HepG2 (cell line): ENCODE measurements around the gene LRRC4C. TPM values are rescaled to one million over a fixed set of nuclear protein-coding genes. Genes with fewer than 3 reads are reported as not detected.

Experiments used
- ATAC-seq: fragments of 200-7000 bp; cut with Tn5 transposase; 3 replicates; pipeline ENCODE4 v1.9.1; 2020; ENCODE audit warnings: mild to moderate bottlenecking, moderate library complexity
- BruUV-seq: library from RNA; stranded (reverse); fragments of 400-500 nt; replicated peaks from 2 replicates; lab custom pipeline; 2021; lab: Mats Ljungman, UMichigan
- CTCF ChIA-PET: fragments of 300-600 bp; formaldehyde crosslinking; extraction: SDS; loops from one replicate; lab custom pipeline; 2021; ENCODE audit warnings: low total read pairs, inconsistent platforms, low intra/inter-chr PET ratio; lab: Yijun Ruan, JAX
- POLR2A ChIA-PET: fragments of 350-600 bp; sonication (Branson Sonifier 250); formaldehyde crosslinking; loops from one replicate; lab custom pipeline; 2020; ENCODE audit warnings: antibody characterized with exemption, inconsistent platforms; lab: Yijun Ruan, JAX
- DNase-seq: peaks from one replicate; pipeline ENCODE4 v3.0.0-alpha.2; 2015; ENCODE audit warnings: low spot score
- FAIRE-seq: peaks from 3 replicates; lab custom pipeline; 2011; peaks lifted over from hg19 to GRCh38; lab: Jason Lieb, UNC
- H2AFZ ChIP-seq: one replicate; pipeline ENCODE4 v1.6.1; 2011; ENCODE audit warnings: low read length, inconsistent platforms
- H3K27ac ChIP-seq: fragments of 300-600 bp; 3 replicates; pipeline ENCODE4 v1.8.0; 2011; ENCODE audit warnings: mixed run types, mild to moderate bottlenecking, mixed read lengths, low read length, inconsistent platforms; ENCODE audit not compliant: insufficient read depth; ENCODE audit errors: extremely low read length
- H3K27me3 ChIP-seq, 2 experiments: fragments of 200-600 bp in 1 of 2; 2 replicates in 1 of 2; 3 replicates in 1 of 2; pipeline versions ENCODE4 v1.6.0 to v1.8.0; 2011; ENCODE audit warnings: low read length in 2 of 2, mild to moderate bottlenecking in 2 of 2, moderate library complexity in 2 of 2, inconsistent platforms in 1 of 2; ENCODE audit not compliant: insufficient read depth in 2 of 2, control insufficient read depth in 1 of 2
- H3K36me3 ChIP-seq, 2 experiments: fragments of 200-600 bp in 1 of 2; replicated peaks in 1 of 2; 2 replicates in 1 of 2; 3 replicates in 1 of 2; pipeline versions ENCODE4 v1.5.1 to v1.8.0; 2011; ENCODE audit warnings: low read length in 2 of 2, inconsistent platforms in 1 of 2; ENCODE audit not compliant: insufficient read depth in 2 of 2, control insufficient read depth in 1 of 2
- H3K4me1 ChIP-seq: 2 replicates; pipeline ENCODE4 v1.5.1; 2012; ENCODE audit warnings: low read length, inconsistent platforms; ENCODE audit not compliant: insufficient read depth
- H3K4me2 ChIP-seq: 2 replicates; pipeline ENCODE4 v1.6.0; 2011; ENCODE audit warnings: low read depth, low read length, inconsistent platforms
- H3K4me3 ChIP-seq, 3 experiments: fragments of 200-600 bp in 1 of 3; sonication (generic), shearing (Covaris generic) in 1 of 3; replicated peaks in 1 of 3; 2 replicates each; pipeline ENCODE4 v1.5.1; 2011 to 2016; ENCODE audit warnings: low read length in 3 of 3, inconsistent platforms in 2 of 3, low read depth in 2 of 3, mild to moderate bottlenecking in 2 of 3, control low read depth in 1 of 3, mixed read lengths in 1 of 3; ENCODE audit not compliant: insufficient read depth in 1 of 3
- H3K79me2 ChIP-seq: one replicate; pipeline ENCODE4 v1.6.1; 2011; ENCODE audit warnings: low read length, inconsistent platforms; ENCODE audit not compliant: insufficient read depth
- H3K9ac ChIP-seq: 2 replicates; pipeline ENCODE4 v1.6.0; 2011; ENCODE audit warnings: mild to moderate bottlenecking, low read depth, low read length, inconsistent platforms; ENCODE audit not compliant: insufficient read depth
- H3K9me3 ChIP-seq: 2 replicates; pipeline ENCODE4 v1.5.1; 2012; ENCODE audit warnings: mild to moderate bottlenecking, low read length
- H4K20me1 ChIP-seq: 2 replicates; pipeline ENCODE4 v1.6.0; 2011; ENCODE audit warnings: inconsistent platforms, mild to moderate bottlenecking, low read length, moderate library complexity; ENCODE audit not compliant: insufficient read depth
- GLI4 ChIP-seq: sonication (generic); formaldehyde crosslinking; IDR thresholded peaks from 2 replicates; pipeline ENCODE4 v1.5.1; 2020; ENCODE audit warnings: missing genetic modification reagents, mild to moderate bottlenecking, moderate library complexity, borderline replicate concordance
- PHB2 ChIP-seq: fragments of 450-650 bp; IDR thresholded peaks from 2 replicates; pipeline ENCODE4 v1.6.1; 2018; ENCODE audit not compliant: partially characterized antibody
- REXO4 ChIP-seq: sonication (generic); formaldehyde crosslinking; IDR thresholded peaks from 2 replicates; pipeline ENCODE4 v1.8.0; 2022; ENCODE audit warnings: missing genetic modification reagents, mild to moderate bottlenecking, borderline replicate concordance
- RORA ChIP-seq: sonication (generic); formaldehyde crosslinking; IDR thresholded peaks from 2 replicates; pipeline ENCODE4 v1.5.0; 2020; ENCODE audit warnings: mild to moderate bottlenecking, missing genetic modification reagents, moderate library complexity
- SRF ChIP-seq: IDR thresholded peaks from 2 replicates; pipeline ENCODE4 v1.6.1; 2011; ENCODE audit warnings: mild to moderate bottlenecking, low read depth, low read length, moderate library complexity
- TAF1 ChIP-seq: sonication (generic); formaldehyde crosslinking; IDR thresholded peaks from 2 replicates; pipeline ENCODE4 v1.4.0; 2020; ENCODE audit warnings: missing genetic modification reagents
- U2AF1 ChIP-seq: fragments of 200-400 bp; formaldehyde crosslinking; optimal IDR thresholded peaks from 2 replicates; pipeline ENCODE3; 2017; ENCODE audit warnings: mild to moderate bottlenecking, low read depth, low read length
- ZNF230 ChIP-seq: sonication (generic); formaldehyde crosslinking; IDR thresholded peaks from 2 replicates; pipeline ENCODE4 v1.4.0; 2020; ENCODE audit warnings: mild to moderate bottlenecking, missing genetic modification reagents
- ZNF24 ChIP-seq: fragments of 450-650 bp; IDR thresholded peaks from 2 replicates; pipeline ENCODE4 v1.6.1; 2017; ENCODE audit warnings: antibody characterized with exemption, mild to moderate bottlenecking
- ZNF335 ChIP-seq: sonication (generic); formaldehyde crosslinking; IDR thresholded peaks from 2 replicates; pipeline ENCODE4 v1.4.0; 2020; ENCODE audit warnings: missing genetic modification reagents
- ZNF350 ChIP-seq: sonication (generic); formaldehyde crosslinking; IDR thresholded peaks from 2 replicates; pipeline ENCODE4 v1.4.0; 2020; ENCODE audit warnings: mild to moderate bottlenecking, low read depth, missing genetic modification reagents, borderline replicate concordance
- ZNF552 ChIP-seq: sonication (generic); formaldehyde crosslinking; IDR thresholded peaks from 2 replicates; pipeline ENCODE4 v1.9.0; 2022; ENCODE audit warnings: missing genetic modification reagents, mild to moderate bottlenecking, borderline replicate concordance
- ZNF747 ChIP-seq: sonication (generic); formaldehyde crosslinking; IDR thresholded peaks from 2 replicates; pipeline ENCODE4 v1.8.1; 2023; ENCODE audit warnings: missing genetic modification reagents, mild to moderate bottlenecking, borderline replicate concordance
- WGBS: methylation state at CpG from one replicate; pipeline ENCODE4 v1.1.6; 2017; ENCODE audit warnings: low lambda C conversion rate; 5-methylcytosine and 5-hydroxymethylcytosine counted together
- in situ Hi-C: cut with HindIII; loops from 2 replicates; pipeline ENCODE4 v1.10.0; 2017; ENCODE audit warnings: low pct_unique_long_range_greater_than_20kb; ENCODE audit not compliant: extremely low pct_ligation_motif_present
- intact Hi-C: fragments of 100-400 bp; cut with micrococcal nuclease; formaldehyde crosslinking; loops from one replicate; pipeline ENCODE4 v1.10.0; 2022; ENCODE audit not compliant: unreplicated experiment
- polyA plus RNA-seq, 8 experiments: library from polyadenylated mRNA; depleted of rRNA in 3 of 8; stranded (reverse) in 7 of 8; unstranded in 1 of 8; fragments of >200 nt; fragmentation: Illumina TruSeq in 4 of 8; extraction: Trizol in 4 of 8; gene quantifications; 2 replicates each; pipeline versions ENCODE4 v1.2.1 to v1.2.3, GENCODE V29; 2011 to 2016; ENCODE audit warnings: low read depth in 4 of 8, missing spikeins in 1 of 8, mixed read lengths in 1 of 8; ENCODE audit not compliant: insufficient read depth in 1 of 8
- total RNA-seq, 5 experiments: library from RNA; depleted of rRNA; stranded (reverse); fragments of >200 nt; fragmentation: Illumina TruSeq; extraction: Trizol; gene quantifications; 2 replicates each; pipeline ENCODE4 v1.2.3, GENCODE V29; 2016; ENCODE audit warnings: low read depth in 1 of 5
- TF ChIP-seq, protein P1 (sequence below): sonication (generic); formaldehyde crosslinking; IDR thresholded peaks from 2 replicates; pipeline ENCODE4 v1.5.0; 2020; ENCODE audit warnings: missing genetic modification reagents
- TF ChIP-seq, protein P2 (sequence below): sonication (generic); formaldehyde crosslinking; IDR thresholded peaks from 2 replicates; pipeline ENCODE4 v1.5.0; 2020; ENCODE audit warnings: missing genetic modification reagents
- TF ChIP-seq, protein P3 (sequence below): sonication (generic); formaldehyde crosslinking; conservative IDR thresholded peaks from 2 replicates; pipeline ENCODE4 v1.4.0; 2020; ENCODE audit warnings: missing genetic modification reagents
- TF ChIP-seq, protein P4 (sequence below): sonication (generic); formaldehyde crosslinking; IDR thresholded peaks from 2 replicates; pipeline ENCODE4 v1.5.0; 2020; ENCODE audit warnings: mild to moderate bottlenecking, missing genetic modification reagents

The LRRC4C gene
- total and polyA plus RNA-seq, 2 of the 13 experiments (the other 11 are each of a cell fraction or from before 2014, with no cell fraction given): not detected

DNA sequence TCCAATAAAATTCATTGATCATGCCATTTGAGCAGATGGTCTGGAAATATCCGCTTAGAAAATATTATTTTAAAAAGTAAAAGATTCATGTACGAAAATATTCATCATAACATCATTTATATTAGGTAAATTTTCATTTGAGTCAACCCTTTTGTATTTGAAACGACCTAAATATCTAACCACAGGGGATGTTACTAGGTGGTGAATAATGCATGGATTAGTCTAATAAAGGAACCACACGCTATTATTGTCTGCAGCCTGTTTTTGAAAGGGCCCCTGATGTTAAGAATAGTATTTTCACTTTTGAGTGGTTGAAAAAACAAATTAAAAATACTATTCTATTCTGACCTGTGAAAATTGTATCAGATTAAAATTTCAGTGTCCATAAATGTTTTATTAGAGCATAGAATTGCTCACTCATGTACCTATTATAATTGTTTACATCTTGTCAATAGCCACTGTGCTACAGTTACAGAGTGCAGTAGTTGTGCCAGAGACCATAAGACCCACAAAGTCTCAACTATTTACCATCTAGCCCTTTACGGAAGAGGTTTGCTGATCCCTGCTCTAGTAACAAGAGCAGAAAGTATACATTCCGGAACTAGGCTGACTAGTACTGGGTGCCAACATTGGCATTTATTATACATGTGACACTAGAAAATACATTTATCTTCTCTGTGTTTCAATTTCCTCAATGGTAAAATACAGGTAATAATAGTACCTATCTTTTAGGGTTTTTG lies 176.1 kb downstream of the LRRC4C start:
- Histone ChIP-seq H2AFZ (no peak overlapping the region), H3K9me3 (no peaks in the 10 kb centered on the region), H3K9ac (no peak overlapping the region), H3K27me3 (no peaks in the 10 kb centered on the region; a peak in 1 of 5 replicates), H3K79me2 (no peaks in the 10 kb centered on the region), H3K36me3 (no peaks in the 10 kb centered on the region), H3K4me1 (no peaks in the 10 kb centered on the region), H3K4me3 (no peak overlapping the region), H3K4me2 (no peak overlapping the region), H4K20me1 (no peaks in the 10 kb centered on the region), H3K27ac (no peak overlapping the region)
- DNase-seq (no peak), ATAC-seq (no peak), FAIRE-seq (no peak)
- no TSS peak for BruUV-seq
- ChIA-PET CTCF (no interaction called here), POLR2A (no interaction called here)
- WGBS: 10% methylated on average over 6 of the region's 6 CpGs
- in situ Hi-C loops (no loop called here), intact Hi-C loops (no loop called here)
- TF ChIP-seq ZNF230 (no peak), PHB2 (no peak), GLI4 (CRISPR knock-in tag) (no peak), ZNF552 (CRISPR knock-in tag) (no peak), ZNF24 (no peak), TAF1 (no peak), REXO4 (no peak), SRF (no peak), RORA (CRISPR knock-in tag) (no peak), U2AF1 (no peak), ZNF350 (no peak), ZNF747 (no peak), ZNF335 (CRISPR knock-in tag) (no peak)
- TF ChIP-seq, protein P1, sequence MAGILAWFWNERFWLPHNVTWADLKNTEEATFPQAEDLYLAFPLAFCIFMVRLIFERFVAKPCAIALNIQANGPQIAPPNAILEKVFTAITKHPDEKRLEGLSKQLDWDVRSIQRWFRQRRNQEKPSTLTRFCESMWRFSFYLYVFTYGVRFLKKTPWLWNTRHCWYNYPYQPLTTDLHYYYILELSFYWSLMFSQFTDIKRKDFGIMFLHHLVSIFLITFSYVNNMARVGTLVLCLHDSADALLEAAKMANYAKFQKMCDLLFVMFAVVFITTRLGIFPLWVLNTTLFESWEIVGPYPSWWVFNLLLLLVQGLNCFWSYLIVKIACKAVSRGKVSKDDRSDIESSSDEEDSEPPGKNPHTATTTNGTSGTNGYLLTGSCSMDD (CRISPR knock-in tag): no peak
- TF ChIP-seq, protein P2, sequence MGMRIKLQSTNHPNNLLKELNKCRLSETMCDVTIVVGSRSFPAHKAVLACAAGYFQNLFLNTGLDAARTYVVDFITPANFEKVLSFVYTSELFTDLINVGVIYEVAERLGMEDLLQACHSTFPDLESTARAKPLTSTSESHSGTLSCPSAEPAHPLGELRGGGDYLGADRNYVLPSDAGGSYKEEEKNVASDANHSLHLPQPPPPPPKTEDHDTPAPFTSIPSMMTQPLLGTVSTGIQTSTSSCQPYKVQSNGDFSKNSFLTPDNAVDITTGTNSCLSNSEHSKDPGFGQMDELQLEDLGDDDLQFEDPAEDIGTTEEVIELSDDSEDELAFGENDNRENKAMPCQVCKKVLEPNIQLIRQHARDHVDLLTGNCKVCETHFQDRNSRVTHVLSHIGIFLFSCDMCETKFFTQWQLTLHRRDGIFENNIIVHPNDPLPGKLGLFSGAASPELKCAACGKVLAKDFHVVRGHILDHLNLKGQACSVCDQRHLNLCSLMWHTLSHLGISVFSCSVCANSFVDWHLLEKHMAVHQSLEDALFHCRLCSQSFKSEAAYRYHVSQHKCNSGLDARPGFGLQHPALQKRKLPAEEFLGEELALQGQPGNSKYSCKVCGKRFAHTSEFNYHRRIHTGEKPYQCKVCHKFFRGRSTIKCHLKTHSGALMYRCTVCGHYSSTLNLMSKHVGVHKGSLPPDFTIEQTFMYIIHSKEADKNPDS (CRISPR knock-in tag): no peak
- TF ChIP-seq, protein P3, sequence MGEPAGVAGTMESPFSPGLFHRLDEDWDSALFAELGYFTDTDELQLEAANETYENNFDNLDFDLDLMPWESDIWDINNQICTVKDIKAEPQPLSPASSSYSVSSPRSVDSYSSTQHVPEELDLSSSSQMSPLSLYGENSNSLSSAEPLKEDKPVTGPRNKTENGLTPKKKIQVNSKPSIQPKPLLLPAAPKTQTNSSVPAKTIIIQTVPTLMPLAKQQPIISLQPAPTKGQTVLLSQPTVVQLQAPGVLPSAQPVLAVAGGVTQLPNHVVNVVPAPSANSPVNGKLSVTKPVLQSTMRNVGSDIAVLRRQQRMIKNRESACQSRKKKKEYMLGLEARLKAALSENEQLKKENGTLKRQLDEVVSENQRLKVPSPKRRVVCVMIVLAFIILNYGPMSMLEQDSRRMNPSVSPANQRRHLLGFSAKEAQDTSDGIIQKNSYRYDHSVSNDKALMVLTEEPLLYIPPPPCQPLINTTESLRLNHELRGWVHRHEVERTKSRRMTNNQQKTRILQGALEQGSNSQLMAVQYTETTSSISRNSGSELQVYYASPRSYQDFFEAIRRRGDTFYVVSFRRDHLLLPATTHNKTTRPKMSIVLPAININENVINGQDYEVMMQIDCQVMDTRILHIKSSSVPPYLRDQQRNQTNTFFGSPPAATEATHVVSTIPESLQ: no peak
- TF ChIP-seq, protein P4, sequence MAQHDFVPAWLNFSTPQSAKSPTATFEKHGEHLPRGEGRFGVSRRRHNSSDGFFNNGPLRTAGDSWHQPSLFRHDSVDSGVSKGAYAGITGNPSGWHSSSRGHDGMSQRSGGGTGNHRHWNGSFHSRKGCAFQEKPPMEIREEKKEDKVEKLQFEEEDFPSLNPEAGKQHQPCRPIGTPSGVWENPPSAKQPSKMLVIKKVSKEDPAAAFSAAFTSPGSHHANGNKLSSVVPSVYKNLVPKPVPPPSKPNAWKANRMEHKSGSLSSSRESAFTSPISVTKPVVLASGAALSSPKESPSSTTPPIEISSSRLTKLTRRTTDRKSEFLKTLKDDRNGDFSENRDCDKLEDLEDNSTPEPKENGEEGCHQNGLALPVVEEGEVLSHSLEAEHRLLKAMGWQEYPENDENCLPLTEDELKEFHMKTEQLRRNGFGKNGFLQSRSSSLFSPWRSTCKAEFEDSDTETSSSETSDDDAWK (CRISPR knock-in tag): no peak
